H9 (cell line): Measurements from ENCODE around the gene CYP26A1. TPM values are rescaled to one million over a fixed set of nuclear protein-coding genes. Genes with fewer than 3 reads are reported as not detected.

Experiments used
- DNase-seq: peaks from one replicate; pipeline ENCODE4 v3.0.0-alpha.2; 2017
- H2AFZ ChIP-seq: one replicate; pipeline ENCODE4 v1.6.1; 2013; ENCODE audit warnings: mild to moderate bottlenecking, low read length, control low read depth, moderate library complexity
- H2AK5ac ChIP-seq: 2 replicates; pipeline ENCODE4 v1.6.1; 2013; ENCODE audit warnings: low read length, control low read depth, mixed read lengths; ENCODE audit not compliant: insufficient read length
- H2BK120ac ChIP-seq: one replicate; pipeline ENCODE4 v1.6.1; 2013; ENCODE audit warnings: low read depth, mild to moderate bottlenecking, low read length, control low read depth, inconsistent platforms; ENCODE audit not compliant: poor library complexity, severe bottlenecking
- H2BK12ac ChIP-seq: 2 replicates; pipeline ENCODE4 v1.6.1; 2013; ENCODE audit warnings: low read length, control low read depth, mixed read lengths, low read depth; ENCODE audit not compliant: insufficient read length
- H2BK15ac ChIP-seq: 2 replicates; pipeline ENCODE4 v1.6.1; 2013; ENCODE audit warnings: low read depth, low read length, control low read depth
- H2BK20ac ChIP-seq: one replicate; pipeline ENCODE4 v1.6.1; 2013; ENCODE audit warnings: low read depth, mild to moderate bottlenecking, low read length, control low read depth, inconsistent platforms; ENCODE audit not compliant: poor library complexity, severe bottlenecking
- H2BK5ac ChIP-seq: 2 replicates; pipeline ENCODE4 v1.6.1; 2013; ENCODE audit warnings: low read length, control low read depth, mixed read lengths; ENCODE audit not compliant: insufficient read length
- H3K14ac ChIP-seq: 2 replicates; pipeline ENCODE4 v1.6.1; 2013; ENCODE audit warnings: low read length, control low read depth; ENCODE audit not compliant: insufficient read depth
- H3K18ac ChIP-seq: 2 replicates; pipeline ENCODE4 v1.6.1; 2013; ENCODE audit warnings: low read depth, mild to moderate bottlenecking, mixed read lengths, low read length, control low read depth; ENCODE audit not compliant: insufficient read length
- H3K23ac ChIP-seq: 2 replicates; pipeline ENCODE4 v1.6.1; 2013; ENCODE audit warnings: low read length, control low read depth, mixed read lengths, low read depth; ENCODE audit not compliant: insufficient read length
- H3K23me2 ChIP-seq: 2 replicates; pipeline ENCODE4 v1.6.1; 2013; ENCODE audit warnings: low read depth, mild to moderate bottlenecking, mixed read lengths, low read length, control low read depth; ENCODE audit not compliant: insufficient read length, poor library complexity, severe bottlenecking
- H3K27ac ChIP-seq: 2 replicates; pipeline ENCODE4 v1.5.1; 2013; ENCODE audit warnings: low read length, control low read depth, mixed read lengths, low read depth; ENCODE audit not compliant: insufficient read length
- H3K27me3 ChIP-seq: 2 replicates; pipeline ENCODE4 v1.6.1; 2013; ENCODE audit warnings: low read length, control low read depth, inconsistent platforms; ENCODE audit not compliant: insufficient read depth
- H3K4ac ChIP-seq: 2 replicates; pipeline ENCODE4 v1.6.1; 2013; ENCODE audit warnings: low read depth, mild to moderate bottlenecking, control low read depth, inconsistent platforms, low read length, moderate library complexity
- H3K4me1 ChIP-seq: 2 replicates; pipeline ENCODE4 v1.6.1; 2013; ENCODE audit warnings: low read length, control low read depth, inconsistent platforms; ENCODE audit not compliant: insufficient read depth
- H3K4me2 ChIP-seq: 2 replicates; pipeline ENCODE4 v1.6.1; 2013; ENCODE audit warnings: low read length, control low read depth, mixed read lengths; ENCODE audit not compliant: insufficient read length, insufficient read depth
- H3K56ac ChIP-seq: 2 replicates; pipeline ENCODE4 v1.6.1; 2013; ENCODE audit warnings: low read depth, mild to moderate bottlenecking, mixed read lengths, low read length, control low read depth; ENCODE audit not compliant: insufficient read length
- H3K79me1 ChIP-seq: 2 replicates; pipeline ENCODE4 v1.6.1; 2013; ENCODE audit warnings: low read depth, mild to moderate bottlenecking, moderate library complexity, low read length, control low read depth, inconsistent platforms; ENCODE audit not compliant: insufficient read depth, poor library complexity, severe bottlenecking
- H3K79me2 ChIP-seq: 2 replicates; pipeline ENCODE4 v1.6.1; 2013; ENCODE audit warnings: low read length, control low read depth, inconsistent platforms; ENCODE audit not compliant: insufficient read depth
- H3K9ac ChIP-seq: 2 replicates; pipeline ENCODE4 v1.6.1; 2013; ENCODE audit warnings: low read length, control low read depth, mixed read lengths; ENCODE audit not compliant: insufficient read length; ENCODE audit errors: extremely low read depth
- H3K9me3 ChIP-seq: one replicate; pipeline ENCODE4 v1.6.1; 2013; ENCODE audit warnings: low read depth, low read length, inconsistent platforms; ENCODE audit not compliant: control insufficient read depth
- H3T11ph ChIP-seq: one replicate; pipeline ENCODE4 v1.6.1; 2013; ENCODE audit warnings: mild to moderate bottlenecking, low read length, control low read depth, inconsistent platforms
- H4K20me1 ChIP-seq: one replicate; pipeline ENCODE4 v1.6.1; 2013; ENCODE audit not compliant: control insufficient read depth, insufficient read length, insufficient read depth
- H4K5ac ChIP-seq: 2 replicates; pipeline ENCODE4 v1.6.1; 2013; ENCODE audit warnings: low read depth, mild to moderate bottlenecking, mixed read lengths, low read length, control low read depth; ENCODE audit not compliant: insufficient read length
- H4K8ac ChIP-seq: replicated peaks from 2 replicates; pipeline ENCODE4 v1.6.1; 2013; ENCODE audit warnings: low read length, control low read depth, mixed read lengths, low read depth; ENCODE audit not compliant: insufficient read length
- H4K91ac ChIP-seq: 2 replicates; pipeline ENCODE4 v1.6.1; 2013; ENCODE audit warnings: low read depth, mild to moderate bottlenecking, moderate library complexity, mixed read lengths, low read length, control low read depth; ENCODE audit not compliant: insufficient read length
- H3K27ac Mint-ChIP-seq, 3 experiments: 2 replicates in 2 of 3; 3 replicates in 1 of 3; pipeline ENCODE4 v1.8.0; 2020 to 2021; ENCODE audit warnings: mixed read lengths in 3 of 3, mild to moderate bottlenecking in 1 of 3, moderate library complexity in 1 of 3
- H3K27me3 Mint-ChIP-seq: 2 replicates; pipeline ENCODE4 v1.8.0; 2021; ENCODE audit warnings: low read depth, mild to moderate bottlenecking, moderate library complexity, mixed read lengths
- H3K36me3 Mint-ChIP-seq, 3 experiments: 2 replicates in 2 of 3; 3 replicates in 1 of 3; pipeline ENCODE4 v1.8.0; 2020 to 2021; ENCODE audit warnings: low read depth in 3 of 3, mixed read lengths in 3 of 3; ENCODE audit not compliant: insufficient read depth in 1 of 3
- H3K4me1 Mint-ChIP-seq, 2 experiments: 2 replicates each; pipeline ENCODE4 v1.8.0; 2020; ENCODE audit warnings: mixed read lengths in 2 of 2
- H3K4me3 Mint-ChIP-seq, 2 experiments: 2 replicates in 1 of 2; 3 replicates in 1 of 2; pipeline ENCODE4 v1.8.0; 2020 to 2021; ENCODE audit warnings: mild to moderate bottlenecking in 2 of 2, mixed read lengths in 2 of 2, moderate library complexity in 1 of 2
- H3K9me3 Mint-ChIP-seq, 2 experiments: 2 replicates in 1 of 2; 3 replicates in 1 of 2; pipeline ENCODE4 v1.8.0; 2020; ENCODE audit warnings: mild to moderate bottlenecking in 2 of 2, mixed read lengths in 2 of 2, moderate library complexity in 1 of 2
- WGBS: extraction: QIAGEN DNeasy Blood & Tissue Kit; methylation state at CpG from one replicate; pipeline ENCODE4 v1.1.7; 2013; ENCODE audit warnings: missing lambda C conversion rate, low lambda C conversion rate, mixed read lengths; ENCODE audit not compliant: insufficient read length; ENCODE audit errors: extremely low coverage; 5-methylcytosine and 5-hydroxymethylcytosine counted together
- total RNA-seq: library from RNA; stranded (reverse); gene quantifications from 2 replicates; pipeline ENCODE4 v1.2.1, GENCODE V29; 2021
- TF ChIP-seq, protein P1 (sequence below): fragments of 200-600 bp; sonication (generic); conservative IDR thresholded peaks from 3 replicates; pipeline ENCODE4 v1.8.0; 2021; ENCODE audit warnings: antibody characterized with exemption, mild to moderate bottlenecking

Gene CYP26A1
- total RNA-seq, 1 experiment from 2014 or later, result 72.1 TPM

GRCh38 chr10:93124580-93125318 is 51.1 kb downstream of the CYP26A1 start:
- no CpG with 5 or more reads among the region's 6 CpGs for WGBS

More at GRCh38 chr10:93124580-93125318, 51.1 kb downstream of the CYP26A1 start:
- Histone ChIP-seq H3K23me2 (no peaks in the 10 kb centered on the region), H3K4me2 (no peak overlapping the region), H3K27me3 (no peaks in the 10 kb centered on the region), H2AFZ (no peak overlapping the region), H4K8ac (no peak overlapping the region), H2BK5ac (no peak overlapping the region), H3K23ac (no peak overlapping the region), H3K14ac (no peak overlapping the region), H3K4me1 (no peaks in the 10 kb centered on the region), H2BK15ac (no peak overlapping the region), H2BK120ac (no peak overlapping the region), H4K91ac (no peak overlapping the region), H3K27ac (no peak overlapping the region), H4K5ac (no peak overlapping the region), H3K9me3 (no peaks in the 10 kb centered on the region), H3K18ac (no peak overlapping the region), H3K4ac (no peak overlapping the region), H2BK12ac (no peak overlapping the region), H3T11ph (no peak overlapping the region), H3K79me1 (no peaks in the 10 kb centered on the region), H2AK5ac (no peak overlapping the region), H3K79me2 (no peaks in the 10 kb centered on the region), H3K9ac (no peak overlapping the region), H2BK20ac (no peak overlapping the region), H4K20me1 (no peaks in the 10 kb centered on the region), H3K56ac (no peak overlapping the region)
- peaks cover 3% of the 10 kb centered on the region for H3K27me3 Mint-ChIP-seq
- H3K27ac Mint-ChIP-seq, result no peak overlapping the region
- no peaks in the 10 kb centered on the region for H3K4me1 Mint-ChIP-seq
- peaks cover 32 to 39% (median 33%) of the 10 kb centered on the region in 3 experiments for H3K36me3 Mint-ChIP-seq
- peaks cover 35 to 36% of the 10 kb centered on the region in 2 experiments for H3K9me3 Mint-ChIP-seq
- TF ChIP-seq, protein P1, sequence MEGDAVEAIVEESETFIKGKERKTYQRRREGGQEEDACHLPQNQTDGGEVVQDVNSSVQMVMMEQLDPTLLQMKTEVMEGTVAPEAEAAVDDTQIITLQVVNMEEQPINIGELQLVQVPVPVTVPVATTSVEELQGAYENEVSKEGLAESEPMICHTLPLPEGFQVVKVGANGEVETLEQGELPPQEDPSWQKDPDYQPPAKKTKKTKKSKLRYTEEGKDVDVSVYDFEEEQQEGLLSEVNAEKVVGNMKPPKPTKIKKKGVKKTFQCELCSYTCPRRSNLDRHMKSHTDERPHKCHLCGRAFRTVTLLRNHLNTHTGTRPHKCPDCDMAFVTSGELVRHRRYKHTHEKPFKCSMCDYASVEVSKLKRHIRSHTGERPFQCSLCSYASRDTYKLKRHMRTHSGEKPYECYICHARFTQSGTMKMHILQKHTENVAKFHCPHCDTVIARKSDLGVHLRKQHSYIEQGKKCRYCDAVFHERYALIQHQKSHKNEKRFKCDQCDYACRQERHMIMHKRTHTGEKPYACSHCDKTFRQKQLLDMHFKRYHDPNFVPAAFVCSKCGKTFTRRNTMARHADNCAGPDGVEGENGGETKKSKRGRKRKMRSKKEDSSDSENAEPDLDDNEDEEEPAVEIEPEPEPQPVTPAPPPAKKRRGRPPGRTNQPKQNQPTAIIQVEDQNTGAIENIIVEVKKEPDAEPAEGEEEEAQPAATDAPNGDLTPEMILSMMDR, result no peak
- DNase-seq, result no peak
- H3K4me3 Mint-ChIP-seq, result no peak overlapping the region
